GM19238 (cell line): ENCODE measurements around the gene TRIM44.
"Not testable (repeated sequence)": the region's sequence is repeated elsewhere in the genome, so short reads cannot be mapped to it uniquely, and the experiment has no call there.

ENCODE experiments used
- DNase-seq: peaks from one replicate; pipeline ENCODE4 v3.0.0; 2011; ENCODE audit warnings: low spot score; ENCODE audit not compliant: insufficient read length

Gene TRIM44

GRCh38 chr11:35852056-35852455, 189.5 kb downstream of the TRIM44 start:
- DNase-seq: no peak

DNA sequence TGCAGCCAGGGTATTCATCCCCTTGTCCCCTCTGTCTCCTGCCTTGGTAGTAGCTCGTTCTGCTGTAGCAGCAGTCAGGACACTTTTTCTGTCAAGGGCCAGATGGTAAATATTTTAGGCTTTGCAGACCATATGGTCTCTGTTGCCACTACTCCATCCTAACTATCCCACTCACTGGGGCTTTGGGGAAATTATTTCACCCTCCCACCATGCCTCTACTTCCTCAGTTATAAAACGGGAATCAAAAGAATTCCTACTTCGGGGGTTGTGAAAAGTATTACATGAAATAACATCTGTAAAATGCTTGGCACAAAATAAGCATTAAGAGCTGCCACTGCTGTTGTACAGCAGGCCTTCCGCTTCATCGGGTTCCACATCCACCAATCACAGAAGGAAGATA, 191.4 kb downstream of the TRIM44 start:
- DNase-seq: no peak

DNA sequence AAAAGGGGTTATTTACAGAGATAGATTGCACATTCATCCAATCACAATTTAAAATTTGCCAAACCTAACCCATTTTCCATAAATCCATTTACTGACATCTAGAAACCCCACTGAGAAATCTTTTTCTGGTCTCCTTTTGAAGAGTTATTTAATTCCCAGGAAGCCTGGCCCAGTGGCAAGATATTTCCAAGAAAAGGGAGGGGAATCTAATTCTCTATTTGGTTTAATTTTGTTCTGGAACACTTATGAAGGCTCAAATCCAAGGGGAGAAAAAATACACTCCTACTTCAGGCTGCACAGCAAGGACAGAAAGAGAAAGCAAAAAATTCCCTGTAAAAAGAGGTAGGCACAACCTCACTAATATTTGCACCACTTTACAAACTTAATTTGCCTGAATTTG, 193.1 kb downstream of the TRIM44 start:
- no peak for DNase-seq

GRCh38 chr11:35856259-35856658, 193.7 kb downstream of the TRIM44 start:
- no peak for DNase-seq

DNA sequence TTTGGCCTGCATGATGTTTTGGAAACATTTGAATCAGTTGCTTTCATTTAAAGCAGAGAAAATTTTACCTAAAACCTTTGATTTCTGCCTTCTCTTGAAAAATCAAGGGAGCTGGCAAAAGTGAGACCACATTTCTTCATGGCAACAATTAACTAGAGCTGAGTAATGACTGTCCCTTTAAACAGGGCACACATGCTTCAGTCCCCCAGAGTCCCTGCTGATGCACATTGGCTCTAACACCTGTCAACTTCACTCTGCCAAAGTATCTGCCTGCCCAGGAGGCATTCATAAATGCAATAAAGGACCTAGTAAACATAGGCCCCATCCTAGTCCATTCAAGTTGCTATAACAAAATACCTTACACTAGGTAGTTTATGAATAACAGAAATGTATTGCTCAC, 194.2 kb downstream of the TRIM44 start:
- DNase-seq: no peak

GRCh38 chr11:35857922-35858321, 195.3 kb downstream of the TRIM44 start:
- DNase-seq: no peak

- DNase-seq: no peak
Observed at GRCh38 chr11:35859301-35859700, 196.7 kb downstream of the TRIM44 start.

DNA sequence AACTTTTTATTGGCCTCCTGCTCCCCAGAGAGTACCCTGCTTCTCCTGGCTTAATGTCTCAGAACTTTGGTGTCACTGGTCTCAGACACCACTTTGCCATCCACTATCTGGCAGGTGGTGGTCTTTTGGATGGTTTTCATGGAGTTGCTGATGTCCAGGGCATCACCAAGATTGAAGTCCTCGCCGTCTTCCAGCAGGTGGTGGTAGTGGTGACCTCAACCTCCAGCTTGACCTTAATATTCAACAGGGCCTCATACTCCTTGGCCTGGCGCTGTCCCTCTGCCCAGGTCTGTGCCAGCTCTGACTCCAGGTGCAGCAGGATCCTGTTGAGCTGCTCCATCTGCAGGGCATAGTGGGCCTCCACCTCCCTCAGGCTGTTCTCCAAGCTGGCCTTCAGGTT, 197.6 kb downstream of the TRIM44 start:
- DNase-seq: not testable (repeated sequence)

DNA sequence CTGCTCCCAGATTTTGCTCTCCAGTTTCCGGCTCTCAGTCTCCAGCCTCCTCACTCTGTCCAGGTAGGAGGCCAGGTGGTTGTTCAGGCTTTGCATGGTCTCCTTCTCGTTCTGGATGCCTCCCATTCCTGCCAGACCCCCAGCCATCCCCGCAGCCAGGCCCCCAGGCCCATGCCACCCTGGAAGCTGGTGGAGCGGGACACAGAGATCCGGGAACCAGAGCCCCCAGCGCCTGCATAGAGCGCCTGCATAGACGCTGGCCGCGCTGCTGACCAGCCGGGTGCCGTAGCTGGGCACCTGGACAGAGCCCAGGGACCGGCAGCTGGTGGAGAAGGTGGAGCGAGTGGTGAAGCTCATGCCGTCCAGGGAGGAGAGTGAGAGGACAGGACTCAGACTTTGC, 198.6 kb downstream of the TRIM44 start:
- no peak for DNase-seq

DNA sequence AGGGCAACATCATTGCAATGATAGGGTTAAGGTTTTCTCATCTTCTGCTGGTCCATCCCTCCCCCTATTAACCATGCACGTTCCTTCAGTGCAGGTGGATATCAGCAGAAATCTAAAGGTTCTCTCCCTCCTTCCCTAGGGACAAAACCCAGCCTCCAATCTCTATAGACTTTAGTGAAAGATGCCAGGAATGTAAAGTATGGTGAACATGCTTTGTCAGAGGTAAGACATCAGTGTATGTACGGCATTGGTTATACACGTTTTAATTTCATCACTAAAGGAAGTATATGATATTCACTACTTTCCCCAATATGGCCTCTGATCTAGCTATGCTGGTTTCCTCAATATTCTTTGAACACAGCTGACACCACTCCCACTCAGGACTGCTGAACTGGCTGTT, 200.1 kb downstream of the TRIM44 start:
- DNase-seq: no peak

DNA sequence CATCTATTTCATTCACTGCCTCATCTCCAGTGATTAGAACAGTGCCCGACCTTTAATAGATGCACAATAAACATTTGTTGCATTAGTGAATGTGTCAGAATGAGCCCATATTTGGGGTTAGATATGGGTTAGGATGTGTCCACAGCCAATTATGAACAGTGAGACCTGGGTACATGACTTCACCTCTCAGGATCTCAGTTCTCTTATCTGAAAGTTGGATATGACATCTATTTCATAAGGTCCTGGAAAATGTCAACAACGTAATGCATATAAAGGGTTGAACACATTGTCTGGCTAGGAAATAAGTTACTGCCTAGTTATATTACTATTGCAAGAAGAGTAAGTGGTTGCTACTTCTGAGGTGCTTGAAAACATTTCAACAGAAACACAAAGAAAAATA, 201.6 kb downstream of the TRIM44 start:
- DNase-seq: no peak

DNA sequence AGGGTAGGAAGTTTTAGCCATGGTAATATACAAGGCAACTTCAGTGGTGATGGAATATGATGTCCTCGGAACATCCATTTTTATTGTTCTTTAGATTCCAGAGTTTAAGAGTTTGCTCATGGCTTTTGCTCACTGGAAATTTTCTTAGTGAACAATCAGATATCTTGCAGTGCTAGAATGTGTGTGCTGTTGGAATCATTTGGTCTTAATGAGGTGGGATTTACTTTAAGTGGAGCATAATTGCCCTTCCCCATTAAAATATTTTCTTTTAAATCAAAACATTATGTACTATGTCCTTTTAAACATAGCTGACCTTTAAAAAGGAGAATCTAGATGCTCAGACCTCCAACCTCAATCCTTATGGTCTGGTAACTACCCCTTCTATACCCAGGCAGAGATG, 204.0 kb downstream of the TRIM44 start:
- DNase-seq: no peak
